C4-2B (cell line): ENCODE results near the gene WWP2.

Experiments used
- CTCF ChIP-seq: fragments of 450-650 bp; conservative IDR thresholded peaks from 2 replicates; pipeline ENCODE4 v1.5.1; 2017; ENCODE audit warnings: mild to moderate bottlenecking
- ZFX ChIP-seq: fragments of 450-650 bp; IDR thresholded peaks from 2 replicates; pipeline ENCODE4 v1.6.1; 2017

DNA sequence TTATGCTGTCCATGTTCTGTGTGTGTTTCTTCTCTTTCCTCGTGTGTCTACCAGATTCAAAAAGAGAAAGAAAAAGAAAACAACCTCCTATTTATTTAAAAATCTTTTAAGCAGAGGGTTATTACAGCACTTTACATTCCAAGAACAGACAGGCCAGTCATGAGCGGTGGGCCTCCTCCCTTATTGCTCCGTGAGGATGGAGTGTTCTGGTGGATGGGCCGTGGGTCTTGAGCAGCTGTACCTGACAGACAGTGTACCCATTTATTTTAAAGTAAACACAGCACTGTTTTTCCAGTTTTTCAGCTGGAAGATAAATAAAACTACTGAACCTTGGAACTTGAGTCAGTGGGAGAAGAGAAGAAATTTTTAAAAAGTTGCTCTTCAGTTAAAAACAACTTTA lies 52.4 kb downstream of the WWP2 start:
- TF ChIP-seq CTCF (no peak), ZFX (no peak)
